ENCODE results near the gene SYMPK.

SYMPK gene

DNA sequence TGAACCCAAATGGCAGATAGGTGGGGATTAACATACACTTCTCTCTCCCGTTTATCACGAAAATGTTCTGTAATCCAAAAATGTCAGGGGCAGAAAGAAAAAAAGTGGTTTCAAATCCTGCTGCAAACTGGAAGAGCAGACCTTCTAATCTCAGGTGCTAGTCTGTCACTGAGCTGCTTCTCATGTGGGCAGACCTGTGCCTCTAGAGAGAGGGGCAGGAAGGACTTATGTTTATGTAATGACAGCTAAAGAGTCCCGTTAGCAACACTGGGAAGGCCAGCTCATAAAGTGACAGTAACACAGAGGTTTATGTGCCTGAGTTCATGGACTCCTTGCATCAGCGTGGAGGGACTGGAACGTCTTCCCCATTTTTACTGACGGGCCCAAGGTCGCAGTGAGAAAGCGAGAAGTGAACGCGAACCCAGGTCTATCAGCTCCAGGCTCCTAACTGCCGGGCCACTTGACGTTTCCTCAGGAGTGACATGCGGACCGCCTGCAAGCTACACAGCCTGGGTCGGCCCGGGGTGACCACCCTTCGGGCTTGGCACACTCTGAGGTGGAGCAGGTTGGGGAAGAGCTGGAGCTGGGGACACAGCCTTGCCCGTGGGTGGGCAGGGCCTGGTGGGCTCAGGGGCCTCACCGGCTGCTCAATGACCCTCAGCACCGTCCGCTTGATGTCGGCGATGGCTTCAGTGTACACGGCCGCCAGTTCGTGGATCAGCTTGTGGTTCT is 38.2 kb downstream of the SYMPK start:
- DNase-seq, result no peak

DNA sequence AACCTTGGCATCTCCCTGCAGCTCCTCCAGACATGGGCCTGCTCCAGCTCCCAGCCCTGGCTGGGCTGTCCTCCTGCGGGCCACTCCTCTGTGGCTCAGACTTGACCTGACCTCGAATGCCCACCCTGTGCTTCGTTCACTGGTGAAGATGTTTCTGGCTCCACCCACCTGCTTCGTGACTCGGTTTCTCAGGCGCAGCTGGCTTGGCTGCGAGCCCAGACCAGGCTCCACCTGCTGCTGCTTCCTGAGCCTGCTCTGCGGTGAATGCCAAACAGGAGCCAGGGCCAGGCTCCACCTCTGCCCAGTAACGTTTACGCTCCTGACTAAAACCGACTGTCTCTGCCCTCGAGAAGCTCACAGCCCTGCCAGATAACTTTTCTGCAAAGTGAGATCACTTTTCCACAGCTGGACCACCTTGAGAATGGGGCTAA is 38.9 kb downstream of the SYMPK start:
- DNase-seq, result no peak

- DNase-seq, result no peak
Measured at GRCh38 chr19:45823182-45823581, 39.8 kb downstream of the SYMPK start.

DNA sequence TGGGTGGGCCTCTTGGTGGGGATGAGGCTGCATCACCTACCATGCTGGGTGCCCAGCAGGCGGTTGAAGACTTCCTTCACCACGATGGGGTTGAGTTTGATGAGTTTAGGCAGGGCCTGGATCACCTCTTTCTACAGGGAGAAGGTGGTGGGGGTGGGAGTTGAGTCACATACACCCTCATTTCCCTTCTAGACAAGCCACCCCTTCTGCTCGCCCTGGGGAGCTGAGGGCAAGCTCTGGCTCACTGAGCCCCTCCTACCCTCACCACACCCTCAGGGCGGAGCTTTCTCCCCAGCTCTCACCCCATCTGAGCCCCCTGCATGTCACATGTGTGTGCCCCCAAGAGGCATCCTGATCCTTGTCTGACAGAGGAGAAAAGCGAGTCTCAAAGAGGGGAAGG is 40.2 kb downstream of the SYMPK start:
- DNase-seq, result no peak

DNA sequence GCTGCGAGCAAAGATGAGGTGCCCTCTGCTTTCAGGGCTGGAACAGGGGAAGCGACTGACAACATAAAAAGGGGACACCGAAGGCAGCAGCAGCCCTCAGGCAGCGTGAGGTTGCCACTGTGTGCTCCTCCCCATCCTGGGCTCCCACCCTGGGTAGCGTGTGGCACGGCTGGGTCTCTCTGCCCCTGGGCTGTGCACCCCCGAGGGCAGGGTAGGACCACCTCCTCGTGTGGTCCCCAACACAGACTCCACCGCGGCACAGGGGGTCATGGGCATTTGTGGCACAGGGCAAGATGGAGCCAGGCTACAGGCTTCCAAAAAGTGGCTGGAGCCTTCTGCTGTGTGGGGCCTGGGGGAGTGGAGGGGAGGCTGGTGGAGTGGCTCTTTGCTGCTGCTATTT is 41.4 kb downstream of the SYMPK start:
- DNase-seq, result no peak

DNA sequence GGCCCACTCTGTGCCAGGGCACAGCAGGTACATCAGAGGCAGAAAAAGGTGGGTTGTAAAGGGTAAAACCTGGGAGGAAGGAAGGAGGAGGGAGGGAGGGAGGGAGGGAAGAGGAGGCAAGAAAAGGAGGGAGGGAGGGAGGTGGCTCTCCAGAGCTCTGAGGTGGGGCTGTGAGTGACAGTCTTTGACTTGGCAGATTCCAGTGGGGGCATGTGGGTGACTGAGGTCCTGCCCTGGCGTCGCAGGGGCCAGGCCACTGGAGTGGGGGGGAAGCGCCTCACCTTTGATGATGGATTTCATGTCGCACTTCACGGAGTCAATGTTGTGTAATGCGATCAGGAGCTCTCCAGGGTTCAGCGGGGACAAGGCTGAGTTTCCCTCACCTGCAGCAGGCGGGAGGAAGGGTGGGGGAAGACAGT is 41.8 kb downstream of the SYMPK start:
- DNase-seq, result no peak

DNA sequence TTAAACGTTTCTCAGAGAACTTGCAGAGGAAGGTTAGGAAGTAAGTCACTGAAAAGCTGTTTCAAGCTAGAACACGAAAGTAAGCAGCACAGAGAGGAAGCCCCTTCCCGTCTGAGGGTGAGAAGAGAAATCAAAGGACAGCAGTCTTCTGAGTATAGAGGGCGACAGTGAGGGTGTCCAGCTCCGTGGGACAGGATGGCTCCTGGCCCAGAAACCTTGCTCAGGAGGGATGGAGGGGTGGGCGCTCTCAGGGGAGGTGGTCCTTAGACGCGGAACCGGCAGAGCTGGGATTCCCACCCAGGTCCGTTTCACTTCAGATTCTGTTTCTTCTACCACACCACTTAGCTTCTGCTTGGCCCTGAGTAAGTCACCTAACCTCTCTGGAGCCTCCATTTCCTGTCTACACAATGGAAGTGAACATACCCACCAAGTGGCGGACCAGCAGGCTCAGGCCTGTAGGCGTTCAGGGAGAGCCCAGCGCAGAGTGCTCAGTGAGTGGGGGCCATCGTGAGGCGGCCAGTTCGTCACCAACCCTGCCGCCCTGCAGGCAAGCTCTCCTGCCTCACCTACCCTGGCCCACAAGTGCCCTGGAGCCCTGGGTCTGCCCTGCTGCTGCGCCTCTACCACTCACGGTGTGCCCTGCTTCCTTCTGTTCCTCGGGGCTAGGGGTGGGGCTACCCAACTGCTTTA is 42.4 kb downstream of the SYMPK start:
- DNase-seq, result no peak

DNA sequence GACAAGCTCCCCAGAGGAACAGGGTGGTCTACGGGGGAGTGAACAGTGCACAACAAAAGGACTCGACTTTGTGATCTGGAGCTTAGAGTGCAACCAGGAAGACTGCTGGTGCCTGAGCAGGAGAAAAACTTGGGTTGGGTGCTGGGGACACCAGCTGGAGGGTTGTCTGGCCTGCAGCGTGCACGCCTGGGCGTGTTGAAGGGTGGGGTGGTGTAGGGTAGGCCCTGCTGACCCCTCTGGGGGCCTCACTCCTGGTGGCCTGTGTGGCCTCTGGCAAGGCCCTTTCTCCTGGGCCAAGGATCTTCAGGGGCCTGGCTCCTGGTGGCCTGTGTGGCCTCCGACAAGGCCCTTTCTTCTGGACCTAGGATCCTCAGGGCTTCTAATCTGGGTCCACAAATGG is 43.2 kb downstream of the SYMPK start:
- no peak for DNase-seq

GRCh38 chr19:45817725-45818301 is 45.1 kb downstream of the SYMPK start:
- no peak for DNase-seq

DNA sequence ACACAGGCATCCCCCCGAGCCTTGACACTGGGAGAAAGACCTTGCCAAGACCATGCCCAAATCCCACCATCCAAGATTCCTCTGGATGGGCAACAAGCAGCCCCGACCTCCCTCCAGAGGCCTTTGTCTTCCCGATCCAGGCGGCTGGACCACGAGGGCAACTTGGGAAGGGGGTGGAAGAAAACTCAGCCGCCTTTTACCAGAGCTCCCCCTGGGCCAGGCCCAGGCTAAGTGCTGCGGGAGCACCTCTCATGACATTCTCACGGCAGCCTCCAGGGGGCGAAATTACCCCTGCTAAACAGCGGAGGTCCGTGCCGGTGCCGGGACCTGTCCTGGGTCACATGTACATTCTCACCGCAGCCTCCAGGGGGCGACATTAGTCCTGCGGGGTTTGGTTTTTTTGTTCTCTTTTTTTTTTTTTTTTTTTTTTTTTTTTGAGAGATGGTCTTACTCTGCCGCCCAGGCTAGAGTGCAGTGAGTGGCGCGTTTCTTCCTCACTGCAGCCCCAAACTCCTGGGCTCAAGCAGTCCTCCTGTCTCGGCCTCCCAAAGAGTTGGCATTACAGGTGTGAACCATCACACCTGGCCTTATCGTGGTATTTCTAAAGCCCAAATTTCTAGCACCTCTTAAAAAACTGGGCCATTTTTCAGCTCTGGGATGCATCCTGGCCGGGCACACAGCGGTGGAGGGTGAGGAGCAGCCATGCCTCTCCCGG is 45.8 kb downstream of the SYMPK start:
- no peak for DNase-seq

- no peak for DNase-seq
Measured at GRCh38 chr19:45816236-45817009, 46.5 kb downstream of the SYMPK start.

- no peak for DNase-seq
Measured at GRCh38 chr19:45815481-45816216, 47.3 kb downstream of the SYMPK start.

DNA sequence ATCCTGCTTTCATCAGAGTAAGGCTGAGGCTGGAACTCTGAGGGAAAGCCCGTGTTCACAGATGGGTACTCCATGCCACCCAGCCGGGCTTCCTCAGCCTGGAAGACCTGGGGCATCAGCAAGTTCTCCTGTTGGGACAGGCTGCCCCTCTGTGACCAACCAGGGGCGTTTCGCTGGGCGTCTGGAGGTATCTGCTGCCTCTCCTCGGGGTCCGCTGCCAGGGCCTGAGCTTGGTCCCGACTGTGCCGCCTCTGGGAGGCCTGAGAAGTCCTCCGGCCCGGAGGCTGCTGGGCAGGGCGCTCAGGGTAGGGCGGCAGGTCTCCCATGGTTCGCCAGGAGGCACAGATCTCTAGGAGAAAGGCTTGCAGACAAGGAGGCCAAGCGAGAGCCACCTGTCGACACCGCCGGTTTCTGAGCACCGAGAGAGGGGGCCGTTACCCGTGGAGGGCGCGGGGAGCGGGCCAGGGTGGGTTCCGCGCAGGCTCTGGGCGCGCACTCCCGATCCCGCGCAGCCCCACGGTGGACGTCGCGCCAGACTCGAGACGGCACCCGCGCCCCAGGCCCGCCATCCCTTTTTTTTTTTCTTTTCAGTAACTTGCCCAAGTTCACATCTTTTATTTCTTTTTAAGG is 48.0 kb downstream of the SYMPK start, which contains the start of gene RSPH6A:
TSS of gene RSPH6A (minus strand) at position 458 of the 630 bp plus-strand sequence. CDS start at position 326, 132 bp downstream.
- no peak for DNase-seq

- no peak for DNase-seq
Measured at GRCh38 chr19:45814166-45814780, 48.7 kb downstream of the SYMPK start.

- DNase-seq, result no peak
Measured at GRCh38 chr19:45812297-45812696, 50.6 kb downstream of the SYMPK start.

- DNase-seq, result no peak
Measured at GRCh38 chr19:45809643-45810159, 53.2 kb downstream of the SYMPK start.

DNA sequence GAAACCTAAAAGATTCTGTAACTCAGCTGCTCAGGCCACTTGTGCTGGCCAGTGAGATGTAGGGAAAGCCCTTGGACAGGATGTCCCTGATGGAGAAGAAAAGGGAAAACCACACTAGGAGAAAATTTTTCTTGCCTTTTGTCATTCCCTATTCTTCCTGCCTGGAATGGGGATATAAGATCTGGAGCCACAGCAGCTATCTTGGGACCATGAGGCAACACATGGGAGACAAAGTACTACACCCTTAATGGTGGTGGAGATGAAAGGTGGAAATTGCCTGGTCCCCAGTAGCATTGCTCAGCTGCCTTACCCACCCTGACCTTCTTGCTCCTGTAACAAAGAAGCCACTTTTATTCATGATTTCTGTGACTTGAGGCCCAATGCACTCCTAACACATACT is 57.2 kb downstream of the SYMPK start:
- no peak for DNase-seq

- DNase-seq, result no peak
Measured at GRCh38 chr19:45804959-45805230, 58.1 kb downstream of the SYMPK start.

DNA sequence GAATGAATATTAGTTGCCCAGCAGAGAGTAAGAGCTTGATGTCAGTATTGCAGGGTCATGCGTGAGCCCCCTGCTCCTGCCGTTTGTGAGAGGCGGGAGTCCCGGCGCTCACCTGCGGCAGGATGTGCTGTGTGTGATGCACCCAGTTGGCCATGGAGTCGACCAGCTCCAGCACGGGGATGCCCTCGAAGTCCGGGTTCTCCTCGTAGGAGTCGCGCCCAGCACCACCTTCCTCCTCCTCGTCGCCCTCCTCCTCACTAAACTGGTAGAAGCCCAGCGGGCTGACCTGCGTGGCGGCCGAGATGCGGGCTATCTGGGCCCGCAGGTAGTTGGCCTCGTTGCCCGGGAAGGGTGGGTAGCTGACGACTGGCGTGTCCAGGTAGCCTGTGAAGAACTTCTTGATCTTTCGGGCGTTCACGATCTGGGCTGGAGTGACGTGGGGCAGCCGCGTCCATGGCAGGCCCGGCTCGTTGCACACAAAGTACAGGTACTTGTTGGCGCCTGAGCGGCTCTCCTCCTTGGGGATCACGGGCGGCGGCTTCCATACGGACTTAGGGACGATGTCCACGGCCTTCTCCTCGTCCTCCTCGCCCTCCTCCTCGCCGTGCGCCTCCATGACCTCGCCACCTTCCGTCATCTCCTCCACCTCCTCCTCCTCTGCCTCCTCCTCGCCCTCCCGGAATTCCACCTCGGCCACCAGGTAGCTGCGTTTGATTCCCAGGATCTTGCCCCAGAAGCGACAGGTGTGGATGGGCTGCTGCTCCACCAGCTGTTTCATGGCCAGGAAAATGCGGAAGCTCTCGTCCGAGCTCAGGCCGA is 58.6 kb downstream of the SYMPK start:
- no peak for DNase-seq

DNA sequence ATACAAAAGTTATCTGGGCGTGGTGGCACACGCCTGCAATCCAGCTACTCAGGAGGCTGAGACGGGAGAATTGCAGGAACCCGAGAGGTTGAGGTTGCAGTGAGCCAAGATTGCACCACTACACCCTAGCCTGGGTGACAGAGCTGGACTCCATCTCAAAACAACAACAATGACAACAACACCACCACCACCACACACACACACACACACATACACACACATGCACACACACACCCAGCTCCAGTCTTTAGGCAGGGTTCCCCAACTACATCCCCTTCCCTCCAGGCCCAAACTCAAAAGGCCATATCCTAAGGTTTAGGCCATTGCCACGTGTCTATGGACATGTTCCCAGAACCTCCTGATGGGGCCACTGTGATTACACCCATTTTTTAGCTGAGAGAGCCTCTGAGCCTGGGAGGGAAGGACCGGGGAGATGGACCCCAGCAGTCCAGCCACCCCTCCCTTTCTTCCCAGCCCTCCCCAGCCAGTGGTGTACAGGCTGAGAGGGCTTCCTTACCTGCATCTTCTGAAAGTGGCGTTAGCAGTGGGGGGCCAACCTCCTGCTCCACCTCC is 61.3 kb downstream of the SYMPK start:
- DNase-seq, result no peak
